ENCODE results near the gene TBC1D2B. TPM values are rescaled to one million over a fixed set of nuclear protein-coding genes. Genes with fewer than 3 reads are reported as not detected.
"Not testable (repeated sequence)": the region's sequence is repeated elsewhere in the genome, so short reads cannot be mapped to it uniquely, and the experiment has no call there.

Gene TBC1D2B
- total RNA-seq, 1 experiment from 2014 or later, result 15.9 TPM

GRCh38 chr15:77976760-77977525 is 100.6 kb downstream of the TBC1D2B start:
- DNase-seq (ENCODE audit: low read depth), result not testable (repeated sequence)

- not testable (repeated sequence) for DNase-seq (ENCODE audit: low read depth)
Observed at GRCh38 chr15:77976095-77976450, 101.4 kb downstream of the TBC1D2B start.

- no peak for DNase-seq (ENCODE audit: low read depth)
Observed at GRCh38 chr15:77975332-77976094, 102.0 kb downstream of the TBC1D2B start.

GRCh38 chr15:77974416-77975331 is 102.8 kb downstream of the TBC1D2B start:
- no peak for DNase-seq (ENCODE audit: low read depth)

GRCh38 chr15:77974098-77974414 is 103.5 kb downstream of the TBC1D2B start:
- DNase-seq (ENCODE audit: low read depth), result peak; percentile 34

- not testable (repeated sequence) for DNase-seq (ENCODE audit: low read depth)
Observed at GRCh38 chr15:77973273-77974097, 104.0 kb downstream of the TBC1D2B start.

GRCh38 chr15:77972706-77973105 is 104.8 kb downstream of the TBC1D2B start:
- not testable (repeated sequence) for DNase-seq (ENCODE audit: low read depth)

GRCh38 chr15:77971875-77972274 is 105.6 kb downstream of the TBC1D2B start:
- DNase-seq (ENCODE audit: low read depth), result not testable (repeated sequence)

- DNase-seq (ENCODE audit: low read depth), result not testable (repeated sequence)
Observed at GRCh38 chr15:77970813-77971360, 106.6 kb downstream of the TBC1D2B start.

- DNase-seq (ENCODE audit: low read depth), result no peak
Observed at GRCh38 chr15:77969055-77969454, 108.5 kb downstream of the TBC1D2B start.

- DNase-seq (ENCODE audit: low read depth), result no peak
Observed at GRCh38 chr15:77967798-77968197, 109.7 kb downstream of the TBC1D2B start.

GRCh38 chr15:77967235-77967615 is 110.3 kb downstream of the TBC1D2B start:
- DNase-seq (ENCODE audit: low read depth), result not testable (repeated sequence)

- peak; percentile 36 for DNase-seq (ENCODE audit: low read depth)
Observed at GRCh38 chr15:77966540-77967234, 110.8 kb downstream of the TBC1D2B start.

- no peak for DNase-seq (ENCODE audit: low read depth)
Observed at GRCh38 chr15:77964193-77964592, 113.3 kb downstream of the TBC1D2B start.

- peak; percentile 65 for DNase-seq (ENCODE audit: low read depth)
Observed at GRCh38 chr15:77959432-77959879, 118.1 kb downstream of the TBC1D2B start.

- not testable (repeated sequence) for DNase-seq (ENCODE audit: low read depth)
Observed at GRCh38 chr15:77958716-77959431, 118.6 kb downstream of the TBC1D2B start.

GRCh38 chr15:77958021-77958420 is 119.5 kb downstream of the TBC1D2B start:
- DNase-seq (ENCODE audit: low read depth), result not testable (repeated sequence)

- DNase-seq (ENCODE audit: low read depth), result peak; percentile 76
Observed at GRCh38 chr15:77953926-77954325, 123.6 kb downstream of the TBC1D2B start.

- not testable (repeated sequence) for DNase-seq (ENCODE audit: low read depth)
Observed at GRCh38 chr15:77952928-77953446, 124.5 kb downstream of the TBC1D2B start.

Data from HT1080 (cell line).